HG03066 (cell line): ENCODE data around the gene RIMS4.

Experiments used
- ATAC-seq: cut with Tn5 transposase; IDR thresholded peaks from one replicate; pipeline ENCODE4 v1.9.1; 2021; ENCODE audit warnings: low read depth; ENCODE audit not compliant: unreplicated experiment

Gene RIMS4

GRCh38 chr20:44704551-44704971 is 105.8 kb downstream of the RIMS4 start:
- ATAC-seq, result no peak

- ATAC-seq, result no peak
Observed at GRCh38 chr20:44703956-44704488, 106.3 kb downstream of the RIMS4 start.

- no peak for ATAC-seq
Observed at GRCh38 chr20:44703183-44703925, 107.0 kb downstream of the RIMS4 start.

GRCh38 chr20:44702776-44703175 is 107.6 kb downstream of the RIMS4 start:
- no peak for ATAC-seq

GRCh38 chr20:44701858-44702256 is 108.5 kb downstream of the RIMS4 start:
- no peak for ATAC-seq
